HUES64 (cell line): Measurements from ENCODE around the gene USP15.
"Not testable (repeated sequence)": the region's sequence is repeated elsewhere in the genome, so short reads cannot be mapped to it uniquely, and the experiment has no call there.

Experiments
- H3K27ac ChIP-seq: 2 replicates; pipeline ENCODE4 v1.7.0; 2013; ENCODE audit warnings: low read depth, low read length, inconsistent platforms
- H3K27me3 ChIP-seq: 2 replicates; pipeline ENCODE4 v1.6.1; 2013; ENCODE audit warnings: mild to moderate bottlenecking, low read length; ENCODE audit not compliant: insufficient read depth
- H3K36me3 ChIP-seq: 2 replicates; pipeline ENCODE4 v1.6.1; 2013; ENCODE audit warnings: mild to moderate bottlenecking, low read length; ENCODE audit not compliant: insufficient read depth
- H3K4me1 ChIP-seq: 2 replicates; pipeline ENCODE4 v1.6.1; 2013; ENCODE audit warnings: mild to moderate bottlenecking, low read length, moderate library complexity; ENCODE audit not compliant: insufficient read depth
- H3K4me3 ChIP-seq: 2 replicates; pipeline ENCODE4 v1.5.1; 2013; ENCODE audit warnings: mild to moderate bottlenecking, low read length, moderate library complexity
- H3K9ac ChIP-seq: 2 replicates; pipeline ENCODE4 v1.6.1; 2013; ENCODE audit warnings: mild to moderate bottlenecking, low read depth, low read length
- H3K9me3 ChIP-seq: 2 replicates; pipeline ENCODE4 v1.6.1; 2013; ENCODE audit warnings: low read depth, low read length; ENCODE audit not compliant: insufficient read depth
- WGBS: fragments of 150-250, 120-280 bp; methylation state at CpG from one replicate; pipeline ENCODE4 v1.1.7; 2013; ENCODE audit warnings: missing lambda C conversion rate; 5-methylcytosine and 5-hydroxymethylcytosine counted together

USP15 gene

DNA sequence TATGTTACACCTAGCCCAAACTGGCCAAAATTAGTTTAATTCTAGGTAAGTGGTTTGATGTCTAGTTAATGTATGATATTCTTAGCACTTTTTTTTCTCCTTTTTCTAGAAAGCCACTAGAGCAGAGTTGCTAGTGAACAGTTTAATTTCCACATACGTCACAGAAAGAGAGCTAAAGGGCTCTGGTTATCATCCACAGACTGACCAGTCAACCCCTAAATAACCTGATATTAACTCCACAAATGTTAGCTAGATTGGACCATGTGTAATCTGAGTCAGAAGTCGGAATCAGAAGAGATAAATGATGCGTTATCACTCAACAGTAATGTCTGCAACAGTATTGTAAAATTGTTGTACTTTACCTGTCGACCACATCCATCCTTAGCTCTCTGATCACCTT lies 74.9 kb downstream of the USP15 start:
- no peaks in the 10 kb centered on the region for H3K4me1 ChIP-seq
- no peak overlapping the region for H3K4me3 ChIP-seq
- H3K9ac ChIP-seq: no peak overlapping the region
- H3K27me3 ChIP-seq: no peaks in the 10 kb centered on the region
- WGBS: 90% methylated on average over 4 of the region's 4 CpGs
- no peaks in the 10 kb centered on the region for H3K36me3 ChIP-seq
- no peaks in the 10 kb centered on the region for H3K9me3 ChIP-seq
- no peak overlapping the region for H3K27ac ChIP-seq

GRCh38 chr12:62335796-62336195 lies 75.6 kb downstream of the USP15 start:
- H3K4me1 ChIP-seq: no peaks in the 10 kb centered on the region
- H3K4me3 ChIP-seq: no peak overlapping the region
- no peaks in the 10 kb centered on the region for H3K27me3 ChIP-seq
- 91% methylated on average over 3 of the region's 3 CpGs for WGBS
- no peaks in the 10 kb centered on the region for H3K9me3 ChIP-seq
- H3K36me3 ChIP-seq: no peaks in the 10 kb centered on the region
- H3K27ac ChIP-seq: no peak overlapping the region
- H3K9ac ChIP-seq: no peak overlapping the region

DNA sequence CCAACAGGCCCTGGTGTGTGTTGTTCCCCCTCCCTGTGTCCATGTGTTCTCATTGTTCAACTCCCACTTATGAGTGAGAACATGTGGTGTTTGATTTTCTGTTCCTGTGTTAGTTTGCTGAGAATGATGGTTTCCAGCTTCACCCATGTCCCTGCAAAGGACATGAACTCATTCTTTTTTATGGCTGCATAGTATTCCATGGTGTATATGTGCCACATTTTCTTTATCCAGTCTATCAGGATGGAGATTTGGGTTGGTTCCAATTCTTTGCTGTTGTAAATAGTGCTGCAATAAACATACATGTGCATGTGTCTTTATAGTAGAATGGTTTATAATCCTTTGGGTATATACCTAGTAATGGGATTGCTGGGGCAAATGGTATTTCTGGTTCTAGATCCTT lies 77.4 kb downstream of the USP15 start:
- H3K36me3 ChIP-seq, H3K9ac ChIP-seq, H3K27ac ChIP-seq, H3K27me3 ChIP-seq, H3K9me3 ChIP-seq, H3K4me3 ChIP-seq, H3K4me1 ChIP-seq: not testable (repeated sequence)

GRCh38 chr12:62342614-62343303 lies 82.6 kb downstream of the USP15 start:
- H3K27ac ChIP-seq, H3K9ac ChIP-seq, H3K4me1 ChIP-seq, H3K9me3 ChIP-seq, H3K36me3 ChIP-seq, H3K27me3 ChIP-seq, H3K4me3 ChIP-seq: not testable (repeated sequence)
- 94% methylated on average over 10 of the region's 10 CpGs for WGBS

GRCh38 chr12:62343304-62344120 lies 83.3 kb downstream of the USP15 start:
- not testable (repeated sequence) for H3K36me3 ChIP-seq, H3K4me3 ChIP-seq, H3K9ac ChIP-seq, H3K27me3 ChIP-seq, H3K4me1 ChIP-seq, H3K27ac ChIP-seq, H3K9me3 ChIP-seq
- WGBS: 94% methylated on average over 9 of the region's 9 CpGs

- H3K36me3 ChIP-seq, H3K4me3 ChIP-seq, H3K4me1 ChIP-seq, H3K27me3 ChIP-seq, H3K27ac ChIP-seq, H3K9me3 ChIP-seq, H3K9ac ChIP-seq: not testable (repeated sequence)
- WGBS: 89% methylated on average over 4 of the region's 4 CpGs
Measured at GRCh38 chr12:62344731-62345556, 84.7 kb downstream of the USP15 start.

- no peaks in the 10 kb centered on the region for H3K4me1 ChIP-seq
- no peak overlapping the region for H3K9ac ChIP-seq
- no peaks in the 10 kb centered on the region for H3K9me3 ChIP-seq
- no peaks in the 10 kb centered on the region for H3K36me3 ChIP-seq
- WGBS: 93% methylated on average over 6 of the region's 6 CpGs
- no peak overlapping the region for H3K4me3 ChIP-seq
- H3K27me3 ChIP-seq: no peaks in the 10 kb centered on the region
- no peak overlapping the region for H3K27ac ChIP-seq
Measured at GRCh38 chr12:62345667-62346066, 85.5 kb downstream of the USP15 start.

GRCh38 chr12:62346817-62347216 lies 86.6 kb downstream of the USP15 start:
- Histone ChIP-seq H3K27ac (no peak overlapping the region), H3K4me1 (no peaks in the 10 kb centered on the region), H3K9me3 (no peaks in the 10 kb centered on the region), H3K9ac (no peak overlapping the region), H3K4me3 (no peak overlapping the region), H3K36me3 (no peaks in the 10 kb centered on the region), H3K27me3 (no peaks in the 10 kb centered on the region)
- no CpG with 5 or more reads among the region's 1 CpG for WGBS

DNA sequence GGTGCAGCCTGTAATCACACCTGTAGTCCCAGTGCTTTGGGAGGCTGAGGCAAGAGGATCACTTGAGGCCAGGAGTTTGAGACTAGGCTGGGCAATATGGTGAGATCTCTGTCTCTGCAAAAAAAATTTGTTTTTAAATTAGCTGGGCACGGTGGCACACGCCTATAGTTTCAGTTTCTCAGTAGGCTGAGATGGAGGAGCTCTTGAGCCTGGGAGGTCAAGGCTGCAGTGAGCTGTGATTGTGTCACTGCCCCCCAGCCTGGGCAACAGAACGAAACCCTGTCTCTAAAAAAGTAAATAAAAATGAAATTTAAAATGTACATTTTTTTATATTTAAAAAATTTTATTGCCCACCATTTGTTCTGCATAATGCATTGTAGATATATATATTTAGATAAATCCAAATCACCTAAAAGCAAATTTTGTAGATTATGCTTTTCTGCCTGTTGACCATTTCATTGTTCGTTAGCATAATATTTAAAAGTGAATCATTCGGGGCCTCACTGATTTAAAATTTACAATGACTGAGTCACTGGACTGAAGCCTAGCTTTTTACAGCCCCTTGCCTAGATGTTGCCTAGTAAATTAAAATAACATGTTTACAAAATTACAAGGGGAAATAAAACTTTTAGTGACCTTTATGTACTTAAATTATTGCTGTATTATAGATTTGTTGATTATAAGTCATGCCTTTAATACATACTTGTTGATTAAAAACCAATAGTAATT lies 87.9 kb downstream of the USP15 start:
- no peak overlapping the region for H3K27ac ChIP-seq
- H3K9me3 ChIP-seq: no peaks in the 10 kb centered on the region
- H3K27me3 ChIP-seq: no peaks in the 10 kb centered on the region
- 99% methylated on average over 4 of the region's 5 CpGs for WGBS
- H3K9ac ChIP-seq: no peak overlapping the region
- H3K4me3 ChIP-seq: no peak overlapping the region
- H3K36me3 ChIP-seq: no peaks in the 10 kb centered on the region
- no peaks in the 10 kb centered on the region for H3K4me1 ChIP-seq

DNA sequence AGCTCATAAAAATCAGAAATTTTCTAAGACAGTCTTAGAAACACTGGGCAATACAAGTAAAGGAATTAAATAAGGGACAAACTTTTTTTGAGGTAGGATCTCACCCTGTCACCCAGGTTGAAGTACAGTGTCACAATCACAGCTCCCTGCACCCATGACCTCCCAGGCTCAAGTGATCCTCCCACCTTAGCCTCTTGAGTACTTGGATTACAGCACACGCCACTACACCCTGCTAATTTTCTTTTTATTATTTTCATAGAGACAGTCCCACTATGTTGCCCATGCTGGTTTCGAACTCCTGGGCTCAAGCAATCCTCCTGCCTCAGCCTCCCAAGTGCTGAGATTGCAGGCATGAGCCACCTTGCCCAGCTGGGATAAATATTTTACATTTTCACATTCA lies 90.3 kb downstream of the USP15 start:
- H3K27me3 ChIP-seq: no peaks in the 10 kb centered on the region
- no peaks in the 10 kb centered on the region for H3K36me3 ChIP-seq
- no peaks in the 10 kb centered on the region for H3K4me1 ChIP-seq
- H3K9me3 ChIP-seq: no peaks in the 10 kb centered on the region
- H3K9ac ChIP-seq: no peak overlapping the region
- 74% methylated on average over 2 of the region's 2 CpGs for WGBS
- H3K27ac ChIP-seq: no peak overlapping the region
- H3K4me3 ChIP-seq: no peak overlapping the region

DNA sequence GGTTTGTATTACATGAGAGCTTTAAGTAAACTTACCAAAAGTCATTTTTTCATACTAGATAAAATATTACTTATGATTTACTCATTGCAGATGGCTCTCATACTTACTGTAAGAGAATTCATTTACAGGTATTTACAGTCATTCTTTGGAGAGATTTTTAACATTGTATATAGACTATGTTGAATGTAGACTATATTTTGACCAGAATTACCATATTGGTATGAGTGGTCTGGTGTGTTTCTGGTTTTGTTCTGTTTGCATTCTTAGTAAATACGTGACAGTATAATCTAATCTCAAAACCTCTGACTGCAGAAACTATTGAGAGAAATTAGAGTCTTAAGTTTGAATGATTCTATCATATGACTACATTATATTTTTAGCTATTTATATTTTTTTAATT lies 91.1 kb downstream of the USP15 start:
- Histone ChIP-seq H3K27ac (no peak overlapping the region), H3K4me1 (no peaks in the 10 kb centered on the region), H3K9me3 (no peaks in the 10 kb centered on the region), H3K9ac (no peak overlapping the region), H3K4me3 (no peak overlapping the region), H3K27me3 (no peaks in the 10 kb centered on the region), H3K36me3 (no peaks in the 10 kb centered on the region)
- WGBS: no CpG with 5 or more reads among the region's 1 CpG
